ENCODE results near the gene USP25. TPM values are rescaled to one million over a fixed set of nuclear protein-coding genes. Genes with fewer than 3 reads are reported as not detected.
A peak's percentile ranks its signal among the peaks of the same experiment; 100 is the strongest.

USP25 gene
- total RNA-seq, 5 donors from 2014 or later (not counting 1 experiment from before 2014, with no cell fraction given): 59.8 to 74.2 (median 61.9) TPM

DNA sequence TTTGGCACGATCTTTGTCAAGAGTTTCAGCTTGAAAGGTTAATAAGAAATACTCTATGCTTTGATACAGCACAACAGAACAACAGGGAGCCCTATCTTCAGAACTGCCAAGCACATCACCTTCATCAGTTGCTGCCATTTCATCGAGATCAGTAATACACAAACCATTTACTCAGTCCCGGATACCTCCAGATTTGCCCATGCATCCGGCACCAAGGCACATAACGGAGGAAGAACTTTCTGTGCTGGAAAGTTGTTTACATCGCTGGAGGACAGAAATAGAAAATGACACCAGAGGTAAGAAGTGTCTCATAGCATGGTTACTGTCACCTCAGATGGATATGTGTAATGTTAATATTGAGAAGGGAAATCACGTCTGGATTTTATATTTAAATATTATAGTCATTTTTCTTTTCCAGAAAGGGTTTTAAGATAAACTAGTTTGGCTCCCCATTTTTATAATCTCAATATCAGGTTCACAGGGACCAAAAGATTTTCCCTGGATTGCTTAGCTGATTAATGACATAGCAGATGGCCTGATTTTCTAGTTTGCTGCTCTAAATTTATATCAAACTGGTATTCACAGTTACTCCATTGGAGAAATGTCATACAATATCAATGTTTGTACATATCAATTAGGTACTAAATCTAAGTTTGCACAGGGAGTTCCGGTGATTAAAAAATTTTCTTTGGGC is 97.3 kb downstream of the USP25 start:
- peaks cover 0 to 27% of the 10 kb centered on the region in 2 donors for H3K36me3 ChIP-seq (ENCODE audit: control insufficient read depth in 2 of 2, extremely low read depth in 1 of 2, insufficient read depth in 1 of 2, low read length in 1 of 2)
- H3K4me3 ChIP-seq (ENCODE audit: control insufficient read depth in 1 of 2, extremely low read depth in 1 of 2, low read length in 1 of 2): no peak overlapping the region
- no peak for DNase-seq
- Mint-ChIP-seq H3K9me3 (no peaks in the 10 kb centered on the region), H3K36me3 (peaks cover 49% of the 10 kb centered on the region), H3K4me3 (no peak overlapping the region), H3K27me3 (no peaks in the 10 kb centered on the region), H3K4me1 (peaks cover 42 to 52% (median 42%) of the 10 kb centered on the region in 3 donors), H3K27ac (no peak overlapping the region)
- POLR2A ChIA-PET: no interaction called here
- no peak overlapping the region for H3K27ac ChIP-seq (ENCODE audit: low read length)
- H3K27me3 ChIP-seq (replicated peaks in 1 of 2; ENCODE audit: control insufficient read depth in 2 of 2, extremely low read depth in 1 of 2, insufficient read depth in 2 of 2, low read length in 1 of 2): no peaks in the 10 kb centered on the region
- CTCF ChIA-PET: interaction anchor here (0.6 to 1.6 kb wide), 3 partner anchors 16 to 253 kb away, joined by 3 to 4 read pairs (median 3); no protein-coding TSS in a partner anchor
- H3K9me3 ChIP-seq: no peaks in the 10 kb centered on the region
- ATAC-seq (replicated peaks in 1 of 4): no peak
- WGBS (ENCODE audit: insufficient coverage): 100% methylated on average over 4 of the region's 8 CpGs
- peaks cover 5 to 31% of the 10 kb centered on the region in 2 experiments for H3K4me1 ChIP-seq (ENCODE audit: control insufficient read depth in 1 of 2, extremely low read depth in 1 of 2, insufficient read depth in 2 of 2, low read length in 2 of 2)

DNA sequence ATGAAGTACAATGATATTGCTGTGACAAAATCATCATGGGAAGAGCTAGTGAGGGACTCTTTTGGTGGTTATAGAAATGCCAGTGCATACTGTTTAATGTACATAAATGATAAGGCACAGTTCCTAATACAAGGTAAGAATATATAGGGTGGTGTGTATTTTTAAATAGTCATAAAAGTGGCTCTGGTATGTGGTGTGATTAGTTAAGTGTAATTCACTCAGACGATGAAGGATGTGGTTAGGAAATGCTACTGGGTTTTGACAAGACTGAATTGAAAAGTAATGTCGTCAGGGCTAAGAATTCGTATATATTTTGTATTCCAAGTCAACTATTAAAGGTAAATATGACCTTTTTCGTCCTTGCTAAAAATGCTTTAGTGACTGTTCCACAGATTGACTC is 101.7 kb downstream of the USP25 start:
- no peaks in the 10 kb centered on the region for H3K9me3 Mint-ChIP-seq
- WGBS (ENCODE audit: insufficient coverage): 100% methylated on average over 1 of the region's 4 CpGs
- ChIA-PET CTCF (interaction anchor here (0.6 to 1.4 kb wide), 2 partner anchors 12 to 67 kb away, joined by 3 to 4 read pairs; no protein-coding TSS in a partner anchor), POLR2A (no interaction called here)
- Histone ChIP-seq H3K36me3 (ENCODE audit: control insufficient read depth in 2 of 2, extremely low read depth in 1 of 2, insufficient read depth in 1 of 2, low read length in 1 of 2) (peaks cover 0 to 46% of the 10 kb centered on the region in 2 donors), H3K27ac (ENCODE audit: low read length) (no peak overlapping the region), H3K4me3 (ENCODE audit: control insufficient read depth in 1 of 2, extremely low read depth in 1 of 2, low read length in 1 of 2) (no peak overlapping the region), H3K4me1 (ENCODE audit: control insufficient read depth in 1 of 2, extremely low read depth in 1 of 2, insufficient read depth in 2 of 2, low read length in 2 of 2) (peaks cover 0 to 6% of the 10 kb centered on the region in 2 experiments), H3K9me3 (no peaks in the 10 kb centered on the region), H3K27me3 (replicated peaks in 1 of 2; ENCODE audit: control insufficient read depth in 2 of 2, extremely low read depth in 1 of 2, insufficient read depth in 2 of 2, low read length in 1 of 2) (no peaks in the 10 kb centered on the region)
- no peaks in the 10 kb centered on the region for H3K27me3 Mint-ChIP-seq
- H3K36me3 Mint-ChIP-seq: peaks cover 53% of the 10 kb centered on the region
- no peak overlapping the region for H3K4me3 Mint-ChIP-seq
- DNase-seq: no peak
- peaks cover 12 to 27% (median 14%) of the 10 kb centered on the region in 3 donors for H3K4me1 Mint-ChIP-seq
- peak overlapping the region in 1 of 2 donors; percentile 4 for H3K27ac Mint-ChIP-seq
- ATAC-seq (replicated peaks in 1 of 4): no peak

DNA sequence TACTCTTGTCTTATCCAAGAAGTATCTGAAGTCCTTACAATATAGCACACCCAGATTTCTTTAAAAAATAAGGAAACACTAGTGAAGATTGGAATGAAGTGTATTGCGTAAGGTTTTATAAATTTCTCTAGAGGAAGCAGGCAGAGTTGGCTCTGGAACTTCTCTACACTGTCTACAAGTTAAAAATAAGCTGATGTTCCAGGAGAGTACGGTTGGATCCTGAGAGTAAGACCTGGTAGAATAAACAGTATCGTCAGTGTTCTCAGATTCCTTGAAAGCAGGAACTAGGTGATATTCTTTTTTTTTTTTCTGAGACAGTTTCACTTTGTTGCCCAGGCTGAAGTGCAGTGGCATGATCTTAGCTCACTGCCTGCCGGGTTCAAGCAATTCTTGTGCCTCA is 107.9 kb downstream of the USP25 start:
- ChIA-PET POLR2A (no interaction called here), CTCF (interaction anchor here in 1 of 2 donors (0.7 kb wide), 1 partner anchor 1373 kb away, joined by 3 read pairs; no protein-coding TSS in a partner anchor)
- peak overlapping the region; percentile 11 to 27 for H3K27ac Mint-ChIP-seq
- Histone ChIP-seq H3K4me3 (ENCODE audit: control insufficient read depth in 1 of 2, extremely low read depth in 1 of 2, low read length in 1 of 2) (no peak overlapping the region), H3K4me1 (ENCODE audit: control insufficient read depth in 1 of 2, extremely low read depth in 1 of 2, insufficient read depth in 2 of 2, low read length in 2 of 2) (no peaks in the 10 kb centered on the region), H3K9me3 (no peaks in the 10 kb centered on the region), H3K36me3 (ENCODE audit: control insufficient read depth in 2 of 2, extremely low read depth in 1 of 2, insufficient read depth in 1 of 2, low read length in 1 of 2) (peaks cover 0 to 61% of the 10 kb centered on the region in 2 donors), H3K27me3 (replicated peaks in 1 of 2; ENCODE audit: control insufficient read depth in 2 of 2, extremely low read depth in 1 of 2, insufficient read depth in 2 of 2, low read length in 1 of 2) (no peaks in the 10 kb centered on the region), H3K27ac (ENCODE audit: low read length) (no peak overlapping the region)
- peaks cover 6 to 12% (median 9%) of the 10 kb centered on the region in 3 donors for H3K4me1 Mint-ChIP-seq
- ATAC-seq (replicated peaks in 1 of 4) (no peak), DNase-seq (no peak)
- H3K27me3 Mint-ChIP-seq: no peaks in the 10 kb centered on the region
- H3K36me3 Mint-ChIP-seq: peaks cover 32% of the 10 kb centered on the region
- H3K4me3 Mint-ChIP-seq: no peak overlapping the region
- H3K9me3 Mint-ChIP-seq: no peaks in the 10 kb centered on the region
- WGBS (ENCODE audit: insufficient coverage): 69% methylated on average over 2 of the region's 4 CpGs

DNA sequence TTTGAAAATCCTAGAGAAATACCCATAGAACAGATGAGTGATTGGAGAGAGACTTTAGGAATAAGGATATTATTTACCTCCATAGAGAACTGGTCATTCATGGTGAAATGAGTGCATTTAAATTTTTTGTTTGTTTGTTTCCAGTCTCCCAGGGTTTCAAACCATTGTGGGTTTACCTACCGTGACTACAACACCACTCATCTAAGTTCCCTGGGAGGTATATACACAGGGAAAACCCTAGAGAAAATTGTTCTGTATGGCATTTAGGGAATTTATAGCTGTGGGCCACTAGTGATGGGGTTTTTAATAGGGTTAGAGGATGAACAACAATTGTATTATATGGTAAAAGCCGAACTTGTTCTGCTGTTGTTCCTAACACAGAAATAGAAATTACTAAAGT is 109.2 kb downstream of the USP25 start:
- H3K27ac ChIP-seq (ENCODE audit: low read length): no peak overlapping the region
- peaks cover 40% of the 10 kb centered on the region for H3K36me3 Mint-ChIP-seq
- no peaks in the 10 kb centered on the region for H3K27me3 ChIP-seq (replicated peaks in 1 of 2; ENCODE audit: control insufficient read depth in 2 of 2, extremely low read depth in 1 of 2, insufficient read depth in 2 of 2, low read length in 1 of 2)
- H3K9me3 Mint-ChIP-seq: no peaks in the 10 kb centered on the region
- no peak overlapping the region for H3K4me3 Mint-ChIP-seq
- ChIA-PET CTCF (no interaction called here), POLR2A (interaction anchor here in 1 of 2 donors (0.6 kb wide), 1 partner anchor 13 kb away, joined by 4 read pairs; no protein-coding TSS in a partner anchor)
- no peak overlapping the region for H3K4me3 ChIP-seq (ENCODE audit: control insufficient read depth in 1 of 2, extremely low read depth in 1 of 2, low read length in 1 of 2)
- no peaks in the 10 kb centered on the region for H3K27me3 Mint-ChIP-seq
- peaks cover 0 to 61% of the 10 kb centered on the region in 2 donors for H3K36me3 ChIP-seq (ENCODE audit: control insufficient read depth in 2 of 2, extremely low read depth in 1 of 2, insufficient read depth in 1 of 2, low read length in 1 of 2)
- H3K27ac Mint-ChIP-seq: no peak overlapping the region
- peaks cover 6 to 12% (median 9%) of the 10 kb centered on the region in 3 donors for H3K4me1 Mint-ChIP-seq
- ATAC-seq (replicated peaks in 1 of 4) (no peak), DNase-seq (no peak)
- H3K4me1 ChIP-seq (ENCODE audit: control insufficient read depth in 1 of 2, extremely low read depth in 1 of 2, insufficient read depth in 2 of 2, low read length in 2 of 2): no peaks in the 10 kb centered on the region
- no CpG with 5 or more reads among the region's 2 CpGs for WGBS (ENCODE audit: insufficient coverage)
- H3K9me3 ChIP-seq: no peaks in the 10 kb centered on the region

DNA sequence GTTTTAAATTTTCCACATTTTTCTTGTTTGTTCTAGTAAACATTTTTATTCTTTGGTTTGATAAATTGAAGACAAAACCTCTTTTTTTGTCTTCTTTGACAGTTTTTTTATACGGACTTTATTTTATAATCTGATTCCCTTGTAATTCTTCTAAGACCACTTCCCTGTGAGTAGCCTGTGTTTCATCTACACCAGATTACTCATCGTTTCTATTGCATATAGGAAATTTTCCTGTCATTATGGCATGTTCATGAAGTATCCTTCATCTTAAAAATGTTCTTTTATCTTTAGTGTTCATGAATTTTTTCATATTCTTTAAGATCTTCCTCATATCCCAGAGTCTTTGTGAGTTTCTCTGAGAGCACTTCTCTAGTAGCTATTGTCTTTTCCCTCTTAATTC is 109.8 kb downstream of the USP25 start:
- Histone ChIP-seq H3K4me1 (ENCODE audit: control insufficient read depth in 1 of 2, extremely low read depth in 1 of 2, insufficient read depth in 2 of 2, low read length in 2 of 2) (no peaks in the 10 kb centered on the region), H3K27ac (ENCODE audit: low read length) (no peak overlapping the region), H3K27me3 (replicated peaks in 1 of 2; ENCODE audit: control insufficient read depth in 2 of 2, extremely low read depth in 1 of 2, insufficient read depth in 2 of 2, low read length in 1 of 2) (no peaks in the 10 kb centered on the region), H3K4me3 (ENCODE audit: control insufficient read depth in 1 of 2, extremely low read depth in 1 of 2, low read length in 1 of 2) (no peak overlapping the region), H3K9me3 (no peaks in the 10 kb centered on the region), H3K36me3 (ENCODE audit: control insufficient read depth in 2 of 2, extremely low read depth in 1 of 2, insufficient read depth in 1 of 2, low read length in 1 of 2) (peaks cover 0 to 56% of the 10 kb centered on the region in 2 donors)
- no peak overlapping the region for H3K4me3 Mint-ChIP-seq
- no peak overlapping the region for H3K27ac Mint-ChIP-seq
- H3K4me1 Mint-ChIP-seq: peaks cover 3 to 12% (median 9%) of the 10 kb centered on the region in 3 donors
- no peaks in the 10 kb centered on the region for H3K9me3 Mint-ChIP-seq
- H3K27me3 Mint-ChIP-seq: no peaks in the 10 kb centered on the region
- H3K36me3 Mint-ChIP-seq: peaks cover 36% of the 10 kb centered on the region
- ChIA-PET POLR2A (interaction anchor here in 1 of 2 donors (0.6 kb wide), 1 partner anchor 12 kb away, joined by 4 read pairs; no protein-coding TSS in a partner anchor), CTCF (no interaction called here)
- DNase-seq (no peak), ATAC-seq (replicated peaks in 1 of 4) (no peak)
- no CpG with 5 or more reads among the region's 2 CpGs for WGBS (ENCODE audit: insufficient coverage)

DNA sequence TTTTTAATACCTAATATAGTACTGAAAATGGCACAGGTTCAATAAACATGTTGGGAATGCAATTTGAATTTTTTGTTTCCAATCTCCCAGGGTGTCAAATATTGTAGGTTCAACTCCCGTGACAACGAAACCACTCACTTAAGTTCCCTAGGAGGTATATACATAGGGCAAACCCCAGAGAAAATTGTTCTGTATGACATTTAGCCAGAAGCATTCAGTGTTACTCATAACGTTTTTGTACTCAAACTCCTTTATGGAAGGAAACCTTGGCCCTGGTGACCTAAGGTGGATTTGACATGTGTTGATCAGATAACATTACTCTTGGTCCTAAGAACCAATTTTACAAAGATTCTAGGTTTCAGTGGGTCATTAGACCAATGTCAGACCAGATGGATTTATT is 110.6 kb downstream of the USP25 start:
- Mint-ChIP-seq H3K4me1 (peaks cover 1 to 8% (median 6%) of the 10 kb centered on the region in 3 donors), H3K9me3 (no peaks in the 10 kb centered on the region), H3K27ac (no peak overlapping the region), H3K27me3 (no peaks in the 10 kb centered on the region), H3K4me3 (no peak overlapping the region), H3K36me3 (peaks cover 31% of the 10 kb centered on the region)
- H3K27me3 ChIP-seq (replicated peaks in 1 of 2; ENCODE audit: control insufficient read depth in 2 of 2, extremely low read depth in 1 of 2, insufficient read depth in 2 of 2, low read length in 1 of 2): no peaks in the 10 kb centered on the region
- ATAC-seq (replicated peaks in 1 of 4) (no peak), DNase-seq (no peak)
- no peaks in the 10 kb centered on the region for H3K4me1 ChIP-seq (ENCODE audit: control insufficient read depth in 1 of 2, extremely low read depth in 1 of 2, insufficient read depth in 2 of 2, low read length in 2 of 2)
- WGBS (ENCODE audit: insufficient coverage): no CpG with 5 or more reads among the region's 3 CpGs
- no peak overlapping the region for H3K27ac ChIP-seq (ENCODE audit: low read length)
- no peaks in the 10 kb centered on the region for H3K9me3 ChIP-seq
- H3K36me3 ChIP-seq (ENCODE audit: control insufficient read depth in 2 of 2, extremely low read depth in 1 of 2, insufficient read depth in 1 of 2, low read length in 1 of 2): peaks cover 0 to 51% of the 10 kb centered on the region in 2 donors
- ChIA-PET CTCF (no interaction called here), POLR2A (no interaction called here)
- no peak overlapping the region for H3K4me3 ChIP-seq (ENCODE audit: control insufficient read depth in 1 of 2, extremely low read depth in 1 of 2, low read length in 1 of 2)

Data from T-cell (primary cell).